ENCODE data around the gene C12orf56.

Gene C12orf56

DNA sequence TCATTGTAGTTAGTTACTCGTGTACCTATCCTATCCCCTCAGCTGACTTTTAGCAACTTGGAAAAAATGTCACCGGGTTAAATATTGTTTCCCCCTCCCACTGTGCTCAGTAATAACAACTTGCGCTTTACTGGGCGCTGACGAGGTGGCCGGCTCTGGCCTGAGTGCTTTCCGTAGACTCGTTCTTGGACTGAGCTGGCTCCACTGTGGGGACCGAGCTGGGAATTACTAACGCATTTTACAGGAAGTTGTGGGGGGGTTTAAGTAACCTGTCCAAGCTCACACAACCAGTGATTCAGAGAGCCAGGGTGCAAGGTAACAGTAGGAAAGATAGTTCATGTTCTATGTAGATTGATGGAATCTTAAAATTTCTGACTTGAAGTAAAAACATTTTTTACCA is 86.0 kb downstream of the C12orf56 start:
- ATAC-seq, result no peak
- TF ChIP-seq OSR1 (CRISPR knock-in tag; IDR thresholded peaks at IDR 0.05) (no peak), CSDC2 (CRISPR knock-in tag; IDR thresholded peaks at IDR 0.05) (no peak), CREB5 (CRISPR knock-in tag; IDR thresholded peaks at IDR 0.05; ENCODE audit: low read depth) (no peak), POU6F1 (CRISPR knock-in tag; IDR thresholded peaks at IDR 0.05; ENCODE audit: borderline replicate concordance, low read depth) (no peak), RARB (CRISPR knock-in tag; IDR thresholded peaks at IDR 0.05) (no peak), ZC3H10 (CRISPR knock-in tag; IDR thresholded peaks at IDR 0.05) (no peak), ZFP3 (CRISPR knock-in tag; IDR thresholded peaks at IDR 0.05) (no peak), ZFP30 (CRISPR knock-in tag; IDR thresholded peaks at IDR 0.05) (no peak), ISL1 (CRISPR knock-in tag; IDR thresholded peaks at IDR 0.05) (no peak), GLIS3 (CRISPR knock-in tag; IDR thresholded peaks at IDR 0.05) (no peak), ZNF8 (CRISPR knock-in tag; IDR thresholded peaks at IDR 0.05) (no peak), ESRRG (CRISPR knock-in tag; IDR thresholded peaks at IDR 0.05) (no peak), ZNF70 (CRISPR knock-in tag; IDR thresholded peaks at IDR 0.05) (no peak), TOX (CRISPR knock-in tag; IDR thresholded peaks at IDR 0.05; ENCODE audit: borderline replicate concordance) (no peak), SNAI2 (CRISPR knock-in tag; IDR thresholded peaks at IDR 0.05) (no peak), BACH2 (CRISPR knock-in tag; IDR thresholded peaks at IDR 0.05; ENCODE audit: borderline replicate concordance) (no peak), CSRNP3 (CRISPR knock-in tag; IDR thresholded peaks at IDR 0.05) (no peak), PPARA (CRISPR knock-in tag; IDR thresholded peaks at IDR 0.05; ENCODE audit: borderline replicate concordance) (no peak)
- TF ChIP-seq, protein P1, sequence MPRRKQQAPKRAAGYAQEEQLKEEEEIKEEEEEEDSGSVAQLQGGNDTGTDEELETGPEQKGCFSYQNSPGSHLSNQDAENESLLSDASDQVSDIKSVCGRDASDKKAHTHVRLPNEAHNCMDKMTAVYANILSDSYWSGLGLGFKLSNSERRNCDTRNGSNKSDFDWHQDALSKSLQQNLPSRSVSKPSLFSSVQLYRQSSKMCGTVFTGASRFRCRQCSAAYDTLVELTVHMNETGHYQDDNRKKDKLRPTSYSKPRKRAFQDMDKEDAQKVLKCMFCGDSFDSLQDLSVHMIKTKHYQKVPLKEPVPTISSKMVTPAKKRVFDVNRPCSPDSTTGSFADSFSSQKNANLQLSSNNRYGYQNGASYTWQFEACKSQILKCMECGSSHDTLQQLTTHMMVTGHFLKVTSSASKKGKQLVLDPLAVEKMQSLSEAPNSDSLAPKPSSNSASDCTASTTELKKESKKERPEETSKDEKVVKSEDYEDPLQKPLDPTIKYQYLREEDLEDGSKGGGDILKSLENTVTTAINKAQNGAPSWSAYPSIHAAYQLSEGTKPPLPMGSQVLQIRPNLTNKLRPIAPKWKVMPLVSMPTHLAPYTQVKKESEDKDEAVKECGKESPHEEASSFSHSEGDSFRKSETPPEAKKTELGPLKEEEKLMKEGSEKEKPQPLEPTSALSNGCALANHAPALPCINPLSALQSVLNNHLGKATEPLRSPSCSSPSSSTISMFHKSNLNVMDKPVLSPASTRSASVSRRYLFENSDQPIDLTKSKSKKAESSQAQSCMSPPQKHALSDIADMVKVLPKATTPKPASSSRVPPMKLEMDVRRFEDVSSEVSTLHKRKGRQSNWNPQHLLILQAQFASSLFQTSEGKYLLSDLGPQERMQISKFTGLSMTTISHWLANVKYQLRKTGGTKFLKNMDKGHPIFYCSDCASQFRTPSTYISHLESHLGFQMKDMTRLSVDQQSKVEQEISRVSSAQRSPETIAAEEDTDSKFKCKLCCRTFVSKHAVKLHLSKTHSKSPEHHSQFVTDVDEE (CRISPR knock-in tag; IDR thresholded peaks at IDR 0.05), result no peak

- TF ChIP-seq ZNF70 (CRISPR knock-in tag; IDR thresholded peaks at IDR 0.05) (no peak), ZNF565 (CRISPR knock-in tag; conservative IDR thresholded peaks at IDR 0.05; ENCODE audit: low read depth) (no peak), CSRNP3 (CRISPR knock-in tag; IDR thresholded peaks at IDR 0.05) (no peak), ISL1 (CRISPR knock-in tag; IDR thresholded peaks at IDR 0.05) (no peak), ZFP3 (CRISPR knock-in tag; IDR thresholded peaks at IDR 0.05) (no peak), TOX (CRISPR knock-in tag; IDR thresholded peaks at IDR 0.05; ENCODE audit: borderline replicate concordance) (no peak), ZC3H10 (CRISPR knock-in tag; IDR thresholded peaks at IDR 0.05) (no peak), PATZ1 (CRISPR knock-in tag; IDR thresholded peaks at IDR 0.05; ENCODE audit: borderline replicate concordance) (no peak), BACH2 (CRISPR knock-in tag; IDR thresholded peaks at IDR 0.05; ENCODE audit: borderline replicate concordance) (no peak)
- no peak for ATAC-seq
Observed at GRCh38 chr12:64299628-64300027, 90.9 kb downstream of the C12orf56 start.
